Measurements from ENCODE around the gene LDHAL6B. TPM values are rescaled to one million over a fixed set of nuclear protein-coding genes. Genes with fewer than 3 reads are reported as not detected.

The LDHAL6B gene
- total and polyA plus RNA-seq, 8 donors: not detected

DNA sequence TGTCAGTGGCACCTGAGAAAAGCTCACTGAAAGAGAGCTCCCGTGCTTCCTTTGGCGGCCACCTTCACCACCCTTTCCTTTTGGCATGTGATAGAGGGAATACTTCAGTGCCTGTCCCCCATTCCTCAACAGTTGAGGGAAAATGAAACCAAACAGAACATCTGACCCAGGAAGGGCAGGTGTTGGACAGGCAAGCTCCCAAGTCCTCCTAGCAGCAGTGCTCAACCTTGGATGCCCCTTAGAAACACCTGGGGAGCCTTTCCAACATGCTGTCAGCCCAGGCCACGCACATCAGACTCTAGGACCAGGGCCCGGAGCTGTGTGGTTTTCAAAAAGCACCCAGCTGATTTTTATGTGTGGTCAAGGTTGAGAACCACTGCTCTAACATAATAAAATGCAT is 22.4 kb downstream of the LDHAL6B start:
- Histone ChIP-seq H3K27me3 (no peaks in the 10 kb centered on the region), H3K9me3 (no peaks in the 10 kb centered on the region), H3K4me1 (peaks cover 0 to 10% (median 4%) of the 10 kb centered on the region in 4 donors), H3K27ac (no peak overlapping the region), H3K36me3 (peaks cover 0 to 45% (median 31%) of the 10 kb centered on the region in 4 donors), H3K4me3 (no peak overlapping the region)
- intact Hi-C loops (cut with DNase I; ENCODE audit: low total_unique reads): no loop called here
- no peak for DNase-seq
- TF ChIP-seq, protein P1, sequence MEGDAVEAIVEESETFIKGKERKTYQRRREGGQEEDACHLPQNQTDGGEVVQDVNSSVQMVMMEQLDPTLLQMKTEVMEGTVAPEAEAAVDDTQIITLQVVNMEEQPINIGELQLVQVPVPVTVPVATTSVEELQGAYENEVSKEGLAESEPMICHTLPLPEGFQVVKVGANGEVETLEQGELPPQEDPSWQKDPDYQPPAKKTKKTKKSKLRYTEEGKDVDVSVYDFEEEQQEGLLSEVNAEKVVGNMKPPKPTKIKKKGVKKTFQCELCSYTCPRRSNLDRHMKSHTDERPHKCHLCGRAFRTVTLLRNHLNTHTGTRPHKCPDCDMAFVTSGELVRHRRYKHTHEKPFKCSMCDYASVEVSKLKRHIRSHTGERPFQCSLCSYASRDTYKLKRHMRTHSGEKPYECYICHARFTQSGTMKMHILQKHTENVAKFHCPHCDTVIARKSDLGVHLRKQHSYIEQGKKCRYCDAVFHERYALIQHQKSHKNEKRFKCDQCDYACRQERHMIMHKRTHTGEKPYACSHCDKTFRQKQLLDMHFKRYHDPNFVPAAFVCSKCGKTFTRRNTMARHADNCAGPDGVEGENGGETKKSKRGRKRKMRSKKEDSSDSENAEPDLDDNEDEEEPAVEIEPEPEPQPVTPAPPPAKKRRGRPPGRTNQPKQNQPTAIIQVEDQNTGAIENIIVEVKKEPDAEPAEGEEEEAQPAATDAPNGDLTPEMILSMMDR (IDR thresholded peaks at IDR 0.05): no peak
- no peak for TF ChIP-seq EP300 (IDR thresholded peaks at IDR 0.05)
- no peak for TF ChIP-seq POLR2A (IDR thresholded peaks at IDR 0.05)
- TF ChIP-seq POLR2AphosphoS5 (IDR thresholded peaks at IDR 0.05): no peak
- 78 to 87% (median 81%) methylated on average over 4 of the region's 4 CpGs for WGBS, 5 donors

DNA sequence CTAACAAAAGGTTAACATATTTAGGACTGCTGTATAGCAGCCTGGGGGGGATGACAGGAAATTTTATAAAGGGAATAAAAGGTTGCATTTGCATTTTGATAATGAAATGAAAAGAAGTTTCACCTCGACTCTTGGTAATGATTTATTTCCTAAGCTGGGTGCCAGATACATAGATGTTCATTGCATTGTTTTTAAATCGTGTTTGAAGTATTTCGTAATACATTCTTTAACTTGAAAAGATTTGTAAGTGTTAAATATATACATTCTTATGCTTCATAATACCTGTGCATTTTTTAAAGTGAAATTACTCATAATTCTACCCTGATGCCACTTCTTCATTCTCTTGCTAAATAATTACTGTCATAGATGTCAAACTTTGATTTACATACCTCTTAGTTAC is 22.8 kb downstream of the LDHAL6B start:
- Histone ChIP-seq H3K36me3 (peaks cover 0 to 41% (median 26%) of the 10 kb centered on the region in 4 donors), H3K9me3 (no peaks in the 10 kb centered on the region), H3K4me1 (peaks cover 0 to 9% (median 4%) of the 10 kb centered on the region in 4 donors), H3K27me3 (no peaks in the 10 kb centered on the region), H3K27ac (no peak overlapping the region), H3K4me3 (no peak overlapping the region)
- WGBS, 5 donors: 51 to 76% (median 55%) methylated on average over 3 of the region's 3 CpGs
- no peak for DNase-seq
- no peak for TF ChIP-seq POLR2AphosphoS5 (IDR thresholded peaks at IDR 0.05)
- TF ChIP-seq POLR2A (IDR thresholded peaks at IDR 0.05): no peak
- no peak for TF ChIP-seq EP300 (IDR thresholded peaks at IDR 0.05)
- TF ChIP-seq, protein P1 (IDR thresholded peaks at IDR 0.05): no peak
- intact Hi-C loops (cut with DNase I; ENCODE audit: low total_unique reads): no loop called here

DNA sequence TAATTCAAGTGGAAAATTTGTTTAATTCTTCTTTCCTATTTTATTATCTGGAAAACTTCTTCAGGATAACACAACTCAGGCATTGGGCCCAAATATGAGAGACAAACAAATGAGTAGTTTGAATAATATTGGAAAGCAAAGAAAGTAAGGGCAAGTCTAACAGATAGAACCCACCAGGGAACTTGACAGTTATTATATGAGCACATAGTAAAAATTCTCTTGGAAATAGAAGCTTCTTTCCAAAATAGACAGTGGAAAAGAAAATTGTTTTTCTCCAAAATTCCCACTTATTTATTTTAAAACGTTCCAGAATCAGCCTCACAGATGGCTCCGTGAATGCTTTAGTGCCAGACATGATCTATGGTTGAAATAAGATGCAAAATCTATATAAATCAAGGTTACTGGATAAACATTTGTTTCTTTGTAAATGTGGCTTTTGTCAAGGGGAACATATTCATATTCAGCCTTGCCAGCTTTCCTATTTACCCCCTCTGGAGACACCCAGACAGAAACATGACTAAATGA is 23.9 kb downstream of the LDHAL6B start:
- Histone ChIP-seq H3K4me3 (no peak overlapping the region), H3K27me3 (no peaks in the 10 kb centered on the region), H3K27ac (no peak overlapping the region), H3K36me3 (peaks cover 0 to 36% (median 21%) of the 10 kb centered on the region in 4 donors), H3K9me3 (no peaks in the 10 kb centered on the region), H3K4me1 (peaks cover 0 to 9% (median 2%) of the 10 kb centered on the region in 4 donors)
- intact Hi-C loops (cut with DNase I; ENCODE audit: low total_unique reads): no loop called here
- DNase-seq: no peak
- WGBS, 5 donors: 58 to 81% (median 72%) methylated on average over 2 of the region's 2 CpGs
- no peak for TF ChIP-seq EP300 (IDR thresholded peaks at IDR 0.05)
- TF ChIP-seq POLR2AphosphoS5 (IDR thresholded peaks at IDR 0.05): no peak
- TF ChIP-seq, protein P1 (IDR thresholded peaks at IDR 0.05): no peak
- TF ChIP-seq POLR2A (IDR thresholded peaks at IDR 0.05): no peak

DNA sequence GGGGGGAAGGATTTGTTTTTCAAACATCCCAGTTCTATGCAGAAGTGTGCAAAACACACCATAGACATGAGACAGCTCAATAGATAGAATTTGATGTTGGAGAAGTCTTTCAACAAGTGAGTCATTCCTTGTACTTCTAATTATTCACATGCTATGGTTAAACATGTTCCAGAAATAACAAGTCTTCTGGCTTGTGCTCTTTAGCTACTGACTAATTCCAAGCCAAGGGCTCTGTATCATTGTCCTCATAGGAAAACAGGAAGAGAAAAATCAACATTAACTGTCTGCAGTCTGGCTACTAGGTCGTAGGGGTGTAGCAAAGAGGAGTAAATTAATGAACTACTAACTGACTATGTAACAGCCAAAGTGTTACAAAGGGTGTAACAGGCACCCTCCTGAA is 25.8 kb downstream of the LDHAL6B start:
- TF ChIP-seq, protein P1 (IDR thresholded peaks at IDR 0.05): no peak
- TF ChIP-seq EP300 (IDR thresholded peaks at IDR 0.05) (no peak), POLR2AphosphoS5 (IDR thresholded peaks at IDR 0.05) (peak in 1 of 3 donors; percentile 15)
- no peaks in the 10 kb centered on the region for H3K27me3 ChIP-seq
- no peaks in the 10 kb centered on the region for H3K9me3 ChIP-seq
- no peak for DNase-seq
- H3K4me1 ChIP-seq: peaks cover 0 to 15% (median 4%) of the 10 kb centered on the region in 4 donors
- H3K27ac ChIP-seq: peak overlapping the region in 1 of 5 donors; percentile 8
- intact Hi-C loops (cut with DNase I; ENCODE audit: low total_unique reads): no loop called here
- H3K36me3 ChIP-seq: peaks cover 0 to 17% (median 8%) of the 10 kb centered on the region in 4 donors
- WGBS, 5 donors: 25 to 53% (median 39%) methylated on average over 1 of the region's 1 CpG
- no peak overlapping the region for H3K4me3 ChIP-seq

Measured in stomach (tissue), 9 donors.